KMS-11 (cell line): Measurements from ENCODE around the gene EFNB3.

Experiments
- H2AFZ ChIP-seq: fragments of 200-600 bp; sonication (generic); 2 replicates; pipeline ENCODE4 v1.6.1; 2016; ENCODE audit warnings: antibody characterized with exemption, mixed run types, low read depth
- H3K27ac ChIP-seq: fragments of 200-600 bp; sonication (generic); 2 replicates; pipeline ENCODE4 v1.6.1; 2016; ENCODE audit warnings: mild to moderate bottlenecking, mixed run types
- H3K27me3 ChIP-seq: fragments of 200-600 bp; sonication (generic); 2 replicates; pipeline ENCODE4 v1.6.1; 2017; ENCODE audit warnings: mild to moderate bottlenecking, low read depth, mixed run types, moderate library complexity; ENCODE audit not compliant: insufficient read depth
- H3K36me3 ChIP-seq: fragments of 200-600 bp; sonication (generic); 2 replicates; pipeline ENCODE4 v1.6.1; 2017; ENCODE audit warnings: mild to moderate bottlenecking, mixed run types; ENCODE audit not compliant: insufficient read depth
- H3K4me1 ChIP-seq: fragments of 200-600 bp; sonication (generic); 2 replicates; pipeline ENCODE4 v1.6.1; 2016; ENCODE audit warnings: mild to moderate bottlenecking, low read depth, mixed run types; ENCODE audit not compliant: poor library complexity, severe bottlenecking
- H3K4me2 ChIP-seq: fragments of 200-600 bp; sonication (generic); 2 replicates; pipeline ENCODE4 v1.7.0; 2016; ENCODE audit warnings: mild to moderate bottlenecking, mixed run types
- H3K4me3 ChIP-seq: fragments of 200-600 bp; sonication (generic); IDR thresholded peaks from 2 replicates; pipeline ENCODE4 v1.6.1; 2017; ENCODE audit warnings: low read depth, low read length, mixed read lengths; ENCODE audit not compliant: insufficient read depth
- H3K79me2 ChIP-seq: fragments of 200-600 bp; sonication (generic); 2 replicates; pipeline ENCODE4 v1.6.1; 2016; ENCODE audit warnings: low read depth, mixed run types; ENCODE audit not compliant: insufficient read depth
- H3K9ac ChIP-seq: fragments of 200-600 bp; sonication (generic); 2 replicates; pipeline ENCODE4 v1.6.1; 2016; ENCODE audit warnings: mild to moderate bottlenecking, mixed run types
- H4K20me1 ChIP-seq: fragments of 200-600 bp; sonication (generic); 2 replicates; pipeline ENCODE4 v1.6.1; 2016; ENCODE audit warnings: mild to moderate bottlenecking, mixed run types; ENCODE audit not compliant: insufficient read depth
- TF ChIP-seq, protein P1 (sequence below): fragments of 200-600 bp; sonication (generic); conservative IDR thresholded peaks from 2 replicates; pipeline ENCODE4 v1.6.1; 2017; ENCODE audit warnings: low read depth, mild to moderate bottlenecking, antibody characterized with exemption, low read length, moderate library complexity, mixed read lengths

The EFNB3 gene

DNA sequence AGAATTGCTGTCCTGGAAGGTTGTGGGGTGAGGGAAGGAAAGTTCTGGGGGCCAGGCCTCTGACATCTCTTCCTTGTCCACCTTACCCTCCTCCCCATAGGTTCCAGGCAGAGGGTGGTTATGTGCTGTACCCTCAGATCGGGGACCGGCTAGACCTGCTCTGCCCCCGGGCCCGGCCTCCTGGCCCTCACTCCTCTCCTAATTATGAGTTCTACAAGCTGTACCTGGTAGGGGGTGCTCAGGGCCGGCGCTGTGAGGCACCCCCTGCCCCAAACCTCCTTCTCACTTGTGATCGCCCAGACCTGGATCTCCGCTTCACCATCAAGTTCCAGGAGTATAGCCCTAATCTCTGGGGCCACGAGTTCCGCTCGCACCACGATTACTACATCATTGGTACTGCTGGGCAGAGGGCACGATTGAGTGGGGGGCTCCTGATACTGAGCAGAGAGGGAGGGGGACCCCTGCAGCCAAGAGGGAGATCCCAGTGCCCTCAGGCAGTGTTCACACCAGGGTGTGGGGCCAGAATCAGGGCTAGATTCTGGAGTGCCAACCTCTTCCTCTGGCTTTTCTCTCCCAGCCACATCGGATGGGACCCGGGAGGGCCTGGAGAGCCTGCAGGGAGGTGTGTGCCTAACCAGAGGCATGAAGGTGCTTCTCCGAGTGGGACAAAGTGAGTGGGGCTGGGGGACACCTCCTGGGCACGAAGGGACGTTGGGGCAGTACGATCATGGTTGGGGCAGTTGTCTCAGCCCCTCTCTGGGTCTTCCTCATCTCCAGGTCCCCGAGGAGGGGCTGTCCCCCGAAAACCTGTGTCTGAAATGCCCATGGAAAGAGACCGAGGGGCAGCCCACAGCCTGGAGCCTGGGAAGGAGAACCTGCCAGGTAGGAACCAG lies 3.1 kb downstream of the EFNB3 start:
- Histone ChIP-seq H3K27me3 (no peaks in the 10 kb centered on the region), H3K4me3 (no peak overlapping the region), H3K9ac (no peak overlapping the region), H2AFZ (no peak overlapping the region), H4K20me1 (no peaks in the 10 kb centered on the region), H3K4me1 (no peaks in the 10 kb centered on the region), H3K27ac (no peak overlapping the region), H3K79me2 (no peaks in the 10 kb centered on the region), H3K36me3 (no peaks in the 10 kb centered on the region), H3K4me2 (no peak overlapping the region)
- TF ChIP-seq, protein P1, sequence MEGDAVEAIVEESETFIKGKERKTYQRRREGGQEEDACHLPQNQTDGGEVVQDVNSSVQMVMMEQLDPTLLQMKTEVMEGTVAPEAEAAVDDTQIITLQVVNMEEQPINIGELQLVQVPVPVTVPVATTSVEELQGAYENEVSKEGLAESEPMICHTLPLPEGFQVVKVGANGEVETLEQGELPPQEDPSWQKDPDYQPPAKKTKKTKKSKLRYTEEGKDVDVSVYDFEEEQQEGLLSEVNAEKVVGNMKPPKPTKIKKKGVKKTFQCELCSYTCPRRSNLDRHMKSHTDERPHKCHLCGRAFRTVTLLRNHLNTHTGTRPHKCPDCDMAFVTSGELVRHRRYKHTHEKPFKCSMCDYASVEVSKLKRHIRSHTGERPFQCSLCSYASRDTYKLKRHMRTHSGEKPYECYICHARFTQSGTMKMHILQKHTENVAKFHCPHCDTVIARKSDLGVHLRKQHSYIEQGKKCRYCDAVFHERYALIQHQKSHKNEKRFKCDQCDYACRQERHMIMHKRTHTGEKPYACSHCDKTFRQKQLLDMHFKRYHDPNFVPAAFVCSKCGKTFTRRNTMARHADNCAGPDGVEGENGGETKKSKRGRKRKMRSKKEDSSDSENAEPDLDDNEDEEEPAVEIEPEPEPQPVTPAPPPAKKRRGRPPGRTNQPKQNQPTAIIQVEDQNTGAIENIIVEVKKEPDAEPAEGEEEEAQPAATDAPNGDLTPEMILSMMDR, result no peak

DNA sequence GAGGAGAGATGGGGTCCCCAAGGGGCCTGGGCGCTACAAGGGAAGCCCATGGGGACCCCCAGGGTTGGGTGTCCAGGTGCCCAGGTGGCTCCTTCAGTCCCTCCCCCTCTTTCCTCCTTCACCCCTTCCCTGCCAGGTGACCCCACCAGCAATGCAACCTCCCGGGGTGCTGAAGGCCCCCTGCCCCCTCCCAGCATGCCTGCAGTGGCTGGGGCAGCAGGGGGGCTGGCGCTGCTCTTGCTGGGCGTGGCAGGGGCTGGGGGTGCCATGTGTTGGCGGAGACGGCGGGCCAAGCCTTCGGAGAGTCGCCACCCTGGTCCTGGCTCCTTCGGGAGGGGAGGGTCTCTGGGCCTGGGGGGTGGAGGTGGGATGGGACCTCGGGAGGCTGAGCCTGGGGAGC lies 4.0 kb downstream of the EFNB3 start:
- Histone ChIP-seq H3K4me1 (no peaks in the 10 kb centered on the region), H4K20me1 (no peaks in the 10 kb centered on the region), H2AFZ (no peak overlapping the region), H3K4me2 (no peak overlapping the region), H3K27ac (no peak overlapping the region), H3K27me3 (no peaks in the 10 kb centered on the region), H3K36me3 (no peaks in the 10 kb centered on the region), H3K79me2 (no peaks in the 10 kb centered on the region), H3K4me3 (no peak overlapping the region), H3K9ac (no peak overlapping the region)
- TF ChIP-seq, protein P1, result no peak

DNA sequence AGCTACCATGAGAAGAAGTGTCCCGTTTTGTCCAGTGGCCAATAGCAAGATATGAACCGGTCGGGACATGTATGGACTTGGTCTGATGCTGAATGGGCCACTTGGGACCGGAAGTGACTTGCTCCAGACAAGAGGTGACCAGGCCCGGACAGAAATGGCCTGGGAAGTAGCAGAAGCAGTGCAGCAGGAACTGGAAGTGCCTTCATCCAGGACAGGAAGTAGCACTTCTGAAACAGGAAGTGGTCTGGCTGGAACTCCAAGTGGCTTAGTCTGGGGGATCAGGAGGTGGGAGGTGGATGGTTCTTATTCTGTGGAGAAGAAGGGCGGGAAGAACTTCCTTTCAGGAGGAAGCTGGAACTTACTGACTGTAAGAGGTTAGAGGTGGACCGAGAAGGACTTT lies 5.3 kb downstream of the EFNB3 start:
- Histone ChIP-seq H3K4me2 (no peak overlapping the region), H2AFZ (no peak overlapping the region), H3K4me1 (no peaks in the 10 kb centered on the region), H3K27me3 (no peaks in the 10 kb centered on the region), H3K79me2 (no peaks in the 10 kb centered on the region), H3K9ac (no peak overlapping the region), H3K4me3 (no peak overlapping the region), H3K36me3 (no peaks in the 10 kb centered on the region), H3K27ac (no peak overlapping the region), H4K20me1 (no peaks in the 10 kb centered on the region)
- TF ChIP-seq, protein P1, result no peak

DNA sequence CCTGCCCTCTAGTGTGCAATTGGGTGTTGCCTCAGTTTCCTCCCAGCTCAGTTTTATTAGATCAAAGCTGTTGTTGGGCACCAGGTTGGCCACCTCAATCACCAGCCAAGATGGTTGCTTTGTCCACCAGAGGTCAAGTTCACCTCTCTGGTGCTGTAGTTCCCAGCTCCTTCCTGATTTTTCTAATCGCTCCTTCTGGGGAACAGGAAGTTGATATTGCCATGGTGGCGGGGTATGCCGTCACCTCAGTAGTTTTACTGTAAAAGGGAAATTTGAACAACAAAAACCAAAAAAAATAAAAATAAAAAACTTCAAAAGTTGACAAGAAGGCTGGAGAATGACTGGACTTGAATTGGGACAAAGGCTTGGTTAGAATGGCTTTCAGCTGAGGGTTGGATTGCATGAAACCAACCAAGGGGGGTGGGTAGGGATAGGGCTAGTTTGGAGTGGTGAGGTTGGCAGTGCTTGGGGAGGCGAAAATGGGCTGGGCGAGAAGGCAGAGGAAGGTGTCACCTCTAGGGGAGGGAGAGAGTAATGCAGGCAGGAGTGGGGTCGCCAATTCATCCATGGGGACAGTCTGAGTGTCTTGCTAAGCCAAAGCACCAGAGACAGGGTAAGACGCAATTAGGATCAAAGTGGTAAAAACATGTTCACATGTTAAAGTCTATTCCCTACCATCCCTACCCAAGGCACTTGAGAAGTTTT lies 6.2 kb downstream of the EFNB3 start:
- H3K36me3 ChIP-seq, result no peaks in the 10 kb centered on the region
- no peak overlapping the region for H3K27ac ChIP-seq
- no peak overlapping the region for H3K4me2 ChIP-seq
- H2AFZ ChIP-seq, result no peak overlapping the region
- TF ChIP-seq, protein P1, result no peak
- H4K20me1 ChIP-seq, result no peaks in the 10 kb centered on the region
- H3K27me3 ChIP-seq, result no peaks in the 10 kb centered on the region
- no peak overlapping the region for H3K4me3 ChIP-seq
- H3K9ac ChIP-seq, result no peak overlapping the region
- H3K79me2 ChIP-seq, result no peaks in the 10 kb centered on the region
- no peaks in the 10 kb centered on the region for H3K4me1 ChIP-seq
